Transverse colon (tissue), 4 donors: Measurements from ENCODE around the gene MRPL10. TPM values are rescaled to one million over a fixed set of nuclear protein-coding genes. Genes with fewer than 3 reads are reported as not detected.

Experiments used
- DNase-seq: peaks from one replicate; pipeline ENCODE4 v3.0.0-alpha.2; 2019
- H3K27ac ChIP-seq, 4 donors: fragments of 200-600 bp; sonication (generic); 2 replicates each; pipeline ENCODE4 v1.5.1; 2016 to 2018; ENCODE audit warnings: inconsistent platforms in 4 of 4
- H3K27me3 ChIP-seq: fragments of 200-600 bp; sonication (generic); 2 replicates; pipeline ENCODE4 v1.5.1; 2017; ENCODE audit warnings: inconsistent platforms
- H3K36me3 ChIP-seq, 4 donors: fragments of 200-600 bp; sonication (generic); 2 replicates each; pipeline ENCODE4 v1.5.1; 2017 to 2019; ENCODE audit warnings: inconsistent platforms in 4 of 4
- H3K4me1 ChIP-seq, 4 donors: fragments of 200-600 bp; sonication (generic); 2 replicates each; pipeline ENCODE4 v1.5.1; 2017 to 2020; ENCODE audit warnings: inconsistent platforms in 4 of 4
- H3K4me3 ChIP-seq, 4 donors: fragments of 200-600 bp; sonication (generic); 1 replicate in 1 of 4; 2 replicates in 3 of 4; pipeline versions ENCODE4 v1.5.1 to v1.6.1; 2017 to 2019; ENCODE audit warnings: inconsistent platforms in 4 of 4
- H3K9me3 ChIP-seq, 2 donors: fragments of 200-600 bp; sonication (generic); 2 replicates each; pipeline ENCODE4 v1.5.1; 2017 to 2019; ENCODE audit warnings: inconsistent platforms in 2 of 2
- EP300 ChIP-seq: sonication (generic); formaldehyde crosslinking; IDR thresholded peaks from one replicate; pipeline ENCODE4 v1.6.1; 2017; ENCODE audit warnings: antibody characterized with exemption, low read depth
- POLR2A ChIP-seq: fragments of 450-650 bp; IDR thresholded peaks from one replicate; pipeline ENCODE4 v1.6.1; 2016; ENCODE audit warnings: antibody characterized with exemption, mild to moderate bottlenecking, moderate library complexity
- POLR2AphosphoS5 ChIP-seq, 3 donors: sonication (generic); formaldehyde crosslinking; IDR thresholded peaks; one replicate each; pipeline ENCODE4 v1.6.1; 2016; ENCODE audit warnings: antibody characterized with exemption in 3 of 3
- WGBS, 2 donors: methylation state at CpG; one replicate each; pipeline ENCODE4 v1.1.5; 2018; ENCODE audit warnings: low coverage in 1 of 2; 5-methylcytosine and 5-hydroxymethylcytosine counted together
- in situ Hi-C, 4 donors: fragments of 200-750 bp; cut with MboI; loops; one replicate each; pipeline versions ENCODE4 v1.15.0 to v1.15.1; 2017; ENCODE audit warnings: low sequenced_read_pairs in 3 of 4, low pct_ligation_motif_present in 1 of 4, low pct_unique_long_range_greater_than_20kb in 1 of 4
- intact Hi-C: fragments of 100-400 bp; cut with DNase I; formaldehyde crosslinking; loops from one replicate; pipeline ENCODE4 v1.15.1; 2023; ENCODE audit warnings: low total_unique reads
- total RNA-seq, 4 donors: library from RNA; depleted of rRNA; stranded (reverse); fragments of >200 nt; gene quantifications; one replicate each; pipeline ENCODE4 v1.1.0, GENCODE V29; 2016
- TF ChIP-seq, protein P1 (sequence below), 5 experiments: fragments of 200-600 bp in 3 of 5; fragments of 450-650 bp in 2 of 5; sonication (generic) in 3 of 5; IDR thresholded peaks; 1 replicate in 2 of 5; 2 replicates in 3 of 5; pipeline ENCODE4 v1.5.1; 2016 to 2017; ENCODE audit warnings: antibody characterized with exemption in 5 of 5, inconsistent platforms in 3 of 5, mild to moderate bottlenecking in 2 of 5, moderate library complexity in 1 of 5

Gene MRPL10
- total RNA-seq, 4 donors from 2014 or later = 12.9 to 41.8 (median 32.0) TPM

DNA sequence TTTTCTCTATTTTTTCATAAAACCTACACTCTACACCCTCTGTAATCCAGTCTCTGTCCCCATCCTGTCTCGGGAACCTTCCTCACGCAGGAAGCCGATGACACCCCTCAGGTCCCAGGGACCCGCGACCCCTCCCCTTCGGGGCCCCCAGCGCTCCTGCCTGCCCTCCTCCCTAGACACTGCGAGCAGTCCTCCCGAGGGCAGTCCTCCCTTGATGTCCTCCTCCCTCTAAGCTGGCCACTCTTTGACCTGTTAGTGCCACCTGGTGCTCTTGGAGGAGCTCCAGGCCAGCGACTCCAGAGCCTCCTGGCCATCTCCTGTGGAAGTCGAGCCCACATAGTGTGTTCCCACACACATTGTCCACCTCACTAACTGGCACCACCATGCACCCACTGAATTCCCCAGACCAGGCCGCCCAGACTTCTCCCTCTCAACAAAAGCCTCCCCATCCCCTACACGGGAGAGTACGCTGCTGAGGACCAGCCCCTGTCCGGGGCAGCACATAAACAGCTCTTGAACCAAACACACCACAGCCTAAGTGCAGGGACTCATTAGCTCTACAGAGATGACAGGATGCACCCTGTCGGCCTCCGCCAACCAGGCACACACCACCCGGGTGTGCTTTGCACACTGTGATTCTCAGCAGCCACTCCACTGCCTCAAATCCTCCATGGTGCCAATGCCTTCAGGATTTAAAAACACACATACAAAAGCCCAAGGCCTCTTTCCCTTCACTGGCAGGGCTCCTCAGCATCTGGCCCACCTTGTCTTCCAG, 19.0 kb downstream of the MRPL10 start:
- no peak for DNase-seq
- H3K27ac ChIP-seq = peak overlapping the region; percentile 9 to 85 (median 79)
- in situ Hi-C loops = no loop called here
- H3K9me3 ChIP-seq = no peaks in the 10 kb centered on the region
- 62 to 77% methylated on average over 9 to 18 of the region's 18 CpGs for WGBS, 2 donors
- TF ChIP-seq, protein P1, sequence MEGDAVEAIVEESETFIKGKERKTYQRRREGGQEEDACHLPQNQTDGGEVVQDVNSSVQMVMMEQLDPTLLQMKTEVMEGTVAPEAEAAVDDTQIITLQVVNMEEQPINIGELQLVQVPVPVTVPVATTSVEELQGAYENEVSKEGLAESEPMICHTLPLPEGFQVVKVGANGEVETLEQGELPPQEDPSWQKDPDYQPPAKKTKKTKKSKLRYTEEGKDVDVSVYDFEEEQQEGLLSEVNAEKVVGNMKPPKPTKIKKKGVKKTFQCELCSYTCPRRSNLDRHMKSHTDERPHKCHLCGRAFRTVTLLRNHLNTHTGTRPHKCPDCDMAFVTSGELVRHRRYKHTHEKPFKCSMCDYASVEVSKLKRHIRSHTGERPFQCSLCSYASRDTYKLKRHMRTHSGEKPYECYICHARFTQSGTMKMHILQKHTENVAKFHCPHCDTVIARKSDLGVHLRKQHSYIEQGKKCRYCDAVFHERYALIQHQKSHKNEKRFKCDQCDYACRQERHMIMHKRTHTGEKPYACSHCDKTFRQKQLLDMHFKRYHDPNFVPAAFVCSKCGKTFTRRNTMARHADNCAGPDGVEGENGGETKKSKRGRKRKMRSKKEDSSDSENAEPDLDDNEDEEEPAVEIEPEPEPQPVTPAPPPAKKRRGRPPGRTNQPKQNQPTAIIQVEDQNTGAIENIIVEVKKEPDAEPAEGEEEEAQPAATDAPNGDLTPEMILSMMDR (IDR thresholded peaks at IDR 0.05) = no peak
- TF ChIP-seq POLR2A = no peak
- TF ChIP-seq POLR2AphosphoS5 (IDR thresholded peaks at IDR 0.05) = no peak
- TF ChIP-seq EP300 = no peak
- H3K36me3 ChIP-seq = peaks cover 0 to 45% (median 19%) of the 10 kb centered on the region in 4 donors
- no peaks in the 10 kb centered on the region for H3K27me3 ChIP-seq
- peaks cover 0 to 34% (median 24%) of the 10 kb centered on the region in 4 donors for H3K4me1 ChIP-seq
- no peak overlapping the region for H3K4me3 ChIP-seq
- intact Hi-C loops = no loop called here

DNA sequence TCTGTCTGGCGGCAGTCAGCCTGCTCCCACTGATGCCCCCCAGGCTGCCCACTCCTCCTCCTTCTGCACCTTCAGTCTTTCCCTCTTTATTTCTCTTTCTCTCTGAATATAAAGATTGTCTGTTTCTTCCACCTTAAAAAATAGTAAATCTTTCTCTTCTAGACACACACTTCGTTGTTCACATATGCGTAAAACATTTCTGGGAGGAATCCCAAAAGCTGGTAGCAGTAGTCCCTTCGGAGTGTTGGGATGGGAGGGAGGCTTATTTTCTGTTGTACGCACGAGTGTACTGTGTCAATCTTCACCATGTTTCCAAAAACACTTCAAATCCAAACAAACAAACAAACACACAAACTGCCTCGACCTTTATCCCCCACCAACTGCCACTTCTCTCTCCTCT, 19.6 kb downstream of the MRPL10 start:
- H3K4me3 ChIP-seq = no peak overlapping the region
- peaks cover 0 to 43% (median 17%) of the 10 kb centered on the region in 4 donors for H3K36me3 ChIP-seq
- H3K4me1 ChIP-seq = peaks cover 0 to 34% (median 24%) of the 10 kb centered on the region in 4 donors
- peak overlapping the region; percentile 74 to 85 (median 84) for H3K27ac ChIP-seq
- DNase-seq = no peak
- H3K27me3 ChIP-seq = no peaks in the 10 kb centered on the region
- intact Hi-C loops (no loop called here), in situ Hi-C loops (no loop called here)
- no peaks in the 10 kb centered on the region for H3K9me3 ChIP-seq
- TF ChIP-seq EP300 = no peak
- TF ChIP-seq, protein P1 (IDR thresholded peaks at IDR 0.05) = no peak
- no peak for TF ChIP-seq POLR2A
- no peak for TF ChIP-seq POLR2AphosphoS5 (IDR thresholded peaks at IDR 0.05)
- WGBS, 2 donors = 62 to 69% methylated on average over 7 of the region's 7 CpGs

DNA sequence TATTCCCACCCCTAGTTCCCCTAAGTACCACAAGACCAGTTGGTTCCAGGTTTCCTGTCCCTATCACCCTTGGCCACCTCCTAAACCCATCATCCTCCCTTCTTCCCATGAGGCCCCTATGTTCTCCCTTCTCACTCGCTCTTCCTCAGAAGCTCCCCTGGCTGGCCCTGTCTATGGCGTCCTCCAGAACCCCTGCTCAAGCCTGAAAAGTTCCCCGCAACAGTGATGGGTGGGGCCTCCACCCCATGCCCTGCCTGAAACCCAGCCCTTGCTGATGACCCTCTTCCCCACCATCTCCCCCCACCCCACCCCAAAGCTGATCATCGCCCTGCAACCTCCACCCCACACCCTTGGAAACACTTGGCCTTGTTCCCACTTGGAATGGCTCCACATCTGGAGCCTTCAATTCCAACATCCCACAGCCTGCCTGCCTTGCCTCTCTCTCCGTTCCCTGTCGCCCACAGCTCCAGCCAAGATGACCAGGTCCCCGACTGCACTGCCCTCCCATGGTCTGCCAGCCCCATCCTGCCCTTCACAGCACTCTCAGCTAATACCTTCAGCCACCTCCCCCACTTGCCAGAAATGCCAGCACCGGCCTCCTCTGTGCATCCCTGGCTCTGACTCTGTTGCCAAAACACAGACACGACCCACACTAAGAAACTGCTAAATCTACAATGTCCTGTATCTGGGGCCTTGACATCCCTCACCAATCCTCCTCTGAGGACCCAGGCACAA, 20.3 kb downstream of the MRPL10 start:
- Histone ChIP-seq H3K4me3 (no peak overlapping the region), H3K27me3 (no peaks in the 10 kb centered on the region), H3K27ac (peak overlapping the region; percentile 74 to 85 (median 84)), H3K4me1 (peaks cover 0 to 34% (median 24%) of the 10 kb centered on the region in 4 donors), H3K36me3 (peaks cover 0 to 37% (median 14%) of the 10 kb centered on the region in 4 donors), H3K9me3 (no peaks in the 10 kb centered on the region)
- WGBS, 2 donors = 41 to 56% methylated on average over 3 to 9 of the region's 9 CpGs
- TF ChIP-seq, protein P1 (IDR thresholded peaks at IDR 0.05) = no peak
- no peak for TF ChIP-seq POLR2A
- peak; percentile 67 for DNase-seq
- intact Hi-C loops (no loop called here), in situ Hi-C loops (no loop called here)

DNA sequence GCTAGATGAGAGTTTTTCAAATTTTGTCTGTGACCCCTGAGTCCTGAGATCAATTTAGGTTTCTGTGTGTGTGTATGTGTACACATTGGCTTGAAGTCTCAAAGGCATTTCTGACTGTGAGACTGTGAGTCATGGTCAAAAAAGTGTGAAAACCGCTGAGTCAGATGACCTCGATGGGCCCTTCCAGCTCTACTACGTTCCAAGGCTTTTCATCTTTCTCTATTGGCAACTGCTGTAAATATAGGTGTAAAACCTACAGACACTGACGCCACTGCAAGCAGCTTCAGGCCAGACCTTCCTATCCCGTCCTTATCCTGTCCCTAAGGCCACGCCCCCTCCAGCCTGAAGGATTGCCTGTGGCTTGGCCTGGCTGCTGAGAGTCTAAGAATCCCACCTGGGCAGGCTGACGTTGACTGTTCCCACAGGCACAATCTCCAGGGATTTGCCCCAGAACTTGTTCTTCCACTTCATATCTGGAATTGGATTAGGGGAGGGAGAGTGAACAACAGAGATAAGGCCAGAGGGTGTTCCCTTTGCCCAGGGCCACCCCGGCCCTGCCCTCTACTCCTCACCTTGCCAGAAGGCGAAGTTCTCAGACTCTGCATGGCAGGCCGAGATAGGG, 21.0 kb downstream of the MRPL10 start:
- H3K27ac ChIP-seq = peak overlapping the region; percentile 74 to 85 (median 84)
- H3K27me3 ChIP-seq = no peaks in the 10 kb centered on the region
- DNase-seq = peak; percentile 88
- 35 to 44% methylated on average over 2 to 10 of the region's 10 CpGs for WGBS, 2 donors
- intact Hi-C loops = no loop called here
- H3K36me3 ChIP-seq = peaks cover 0 to 32% (median 11%) of the 10 kb centered on the region in 4 donors
- H3K4me3 ChIP-seq = no peak overlapping the region
- in situ Hi-C loops = no loop called here
- peaks cover 0 to 34% (median 24%) of the 10 kb centered on the region in 4 donors for H3K4me1 ChIP-seq
- peak; percentile 11 for TF ChIP-seq POLR2A
- TF ChIP-seq EP300 = no peak
- peak in 1 of 3 donors; percentile 7 for TF ChIP-seq POLR2AphosphoS5 (IDR thresholded peaks at IDR 0.05)
- TF ChIP-seq, protein P1 (IDR thresholded peaks at IDR 0.05) = no peak
- no peaks in the 10 kb centered on the region for H3K9me3 ChIP-seq
